Measurements from ENCODE around the gene BCL11A.

GRCh38 chr2:60550984-60551239, 2.5 kb downstream of the BCL11A start:
- TF ChIP-seq CTCF (optimal IDR thresholded peaks at IDR 0.05 in 1 of 3, IDR thresholded peaks at IDR 0.05 in 1 of 3, conservative IDR thresholded peaks at IDR 0.05 in 1 of 3; ENCODE audit: extremely low read depth in 1 of 3, insufficient read depth in 2 of 3, low read length in 3 of 3) (no peak), EZH2 (IDR thresholded peaks at IDR 0.05; ENCODE audit: low read length) (no peak)

All from keratinocyte (primary cell).